Fibroblast of villous mesenchyme (primary cell): ENCODE data around the gene CACNA1C. TPM values are rescaled to one million over a fixed set of nuclear protein-coding genes. Genes with fewer than 3 reads are reported as not detected.

Source experiments
- DNase-seq: peaks from one replicate; pipeline ENCODE4 v3.0.0-alpha.2; 2010; ENCODE audit warnings: low read depth
- H3K4me3 ChIP-seq: 2 replicates; pipeline ENCODE4 v1.5.1; 2011; ENCODE audit warnings: low read depth, mild to moderate bottlenecking, low read length
- CTCF ChIP-seq: IDR thresholded peaks from 2 replicates; pipeline ENCODE4 v1.5.1; 2012; ENCODE audit warnings: low read depth, mild to moderate bottlenecking, low read length; ENCODE audit not compliant: insufficient read depth
- total RNA-seq: library from RNA; depleted of rRNA; stranded (reverse); fragments of >200 nt; gene quantifications from 2 replicates; pipeline ENCODE4 v1.2.3, GENCODE V29; 2012

Gene CACNA1C
- total RNA-seq, 1 donor: 11.7 TPM

DNA sequence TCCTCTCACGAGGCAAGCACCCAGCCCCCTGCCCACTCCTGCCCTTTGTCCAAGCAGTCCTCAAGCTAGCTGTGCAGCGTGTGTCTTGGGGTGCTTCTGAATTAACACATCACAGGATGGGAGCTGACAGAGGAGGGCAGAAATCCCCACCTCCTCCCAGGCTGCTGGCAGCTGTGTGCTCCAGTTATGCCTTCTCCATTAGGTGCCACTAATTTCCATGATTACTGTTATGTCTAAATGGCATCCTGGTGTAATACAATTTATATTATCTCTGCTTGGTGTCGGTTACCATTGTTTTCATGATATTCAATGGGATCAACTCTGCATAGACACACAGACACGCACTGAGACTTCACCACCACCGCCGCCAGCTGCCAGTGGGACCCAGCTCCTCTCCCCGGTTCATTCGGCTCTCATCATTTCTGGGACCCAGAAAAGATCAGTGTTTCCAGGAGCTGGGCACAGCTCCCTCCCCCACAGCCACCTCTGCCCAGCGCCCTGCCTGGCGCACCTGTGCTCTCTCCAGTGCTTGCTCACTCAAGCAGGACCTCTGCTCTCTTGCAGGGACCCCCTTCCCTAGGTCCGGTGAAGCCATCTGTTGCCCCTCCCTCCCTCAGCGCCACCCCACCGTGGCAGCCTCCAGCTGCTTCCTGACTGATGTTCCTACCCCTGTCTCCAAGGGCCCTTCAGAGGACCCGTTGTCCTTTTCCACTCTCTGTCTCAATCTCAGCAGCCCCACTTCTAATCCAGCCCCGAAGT is 574.5 kb downstream of the CACNA1C start:
- DNase-seq: no peak
- no peak overlapping the region for H3K4me3 ChIP-seq
- no peak for TF ChIP-seq CTCF

DNA sequence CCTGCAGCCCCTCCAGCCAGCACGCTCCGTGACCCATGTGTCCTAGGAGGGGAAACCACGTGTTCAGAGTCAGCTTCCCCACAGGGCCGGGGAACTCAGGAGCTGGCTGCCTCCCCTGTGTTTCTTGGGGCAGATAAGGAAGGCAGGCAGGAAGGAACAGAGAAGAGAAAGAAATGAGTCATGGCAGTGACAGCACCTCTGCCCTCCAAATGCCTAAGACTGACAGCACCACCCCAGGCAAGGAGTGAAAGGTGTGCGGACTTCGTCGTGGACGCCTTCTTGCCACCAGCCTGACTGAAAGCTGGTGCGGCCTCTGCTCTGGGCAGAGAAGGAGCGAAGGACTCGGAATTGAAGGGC is 575.0 kb downstream of the CACNA1C start:
- no peak overlapping the region for H3K4me3 ChIP-seq
- no peak for TF ChIP-seq CTCF
- DNase-seq: no peak

DNA sequence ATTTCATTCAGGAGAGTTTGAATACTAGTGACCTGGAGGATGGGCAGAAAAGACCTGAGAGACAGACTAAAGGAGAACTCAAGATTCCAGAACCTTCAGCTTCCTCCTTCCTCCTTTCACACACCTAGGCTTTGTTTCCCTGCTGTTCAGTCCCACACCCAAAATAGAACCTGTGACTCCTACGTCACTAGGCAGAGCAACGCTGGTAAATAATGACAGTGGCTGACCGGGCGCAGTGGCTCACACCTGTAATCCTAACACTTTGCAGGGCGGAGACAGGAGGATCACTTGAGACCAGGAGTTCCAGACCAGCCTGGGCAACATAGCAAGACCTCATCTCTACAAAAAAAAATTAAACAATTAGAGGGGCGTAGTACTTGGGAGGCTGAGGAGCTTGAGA is 575.6 kb downstream of the CACNA1C start:
- H3K4me3 ChIP-seq: no peak overlapping the region
- no peak for DNase-seq
- TF ChIP-seq CTCF: no peak

DNA sequence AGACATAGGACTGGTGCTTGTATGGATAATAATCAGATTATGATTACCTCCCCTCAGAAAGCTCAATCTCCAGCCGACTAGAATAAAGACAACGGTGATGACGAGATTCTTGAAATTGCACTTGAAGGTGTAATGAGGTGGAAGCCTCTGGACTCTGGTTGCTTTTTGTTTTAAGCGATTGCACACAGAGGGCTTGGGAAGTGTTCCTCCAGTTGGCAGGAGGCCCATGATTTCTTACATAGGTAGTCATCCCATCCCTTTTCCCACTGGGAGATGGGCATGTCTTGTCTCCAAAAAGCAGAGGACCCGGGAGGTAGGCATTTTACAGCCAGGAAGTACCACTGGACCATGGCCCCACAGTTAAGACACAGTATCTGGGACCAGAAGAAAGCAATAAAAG is 576.3 kb downstream of the CACNA1C start:
- TF ChIP-seq CTCF: no peak
- DNase-seq: no peak
- H3K4me3 ChIP-seq: no peak overlapping the region

DNA sequence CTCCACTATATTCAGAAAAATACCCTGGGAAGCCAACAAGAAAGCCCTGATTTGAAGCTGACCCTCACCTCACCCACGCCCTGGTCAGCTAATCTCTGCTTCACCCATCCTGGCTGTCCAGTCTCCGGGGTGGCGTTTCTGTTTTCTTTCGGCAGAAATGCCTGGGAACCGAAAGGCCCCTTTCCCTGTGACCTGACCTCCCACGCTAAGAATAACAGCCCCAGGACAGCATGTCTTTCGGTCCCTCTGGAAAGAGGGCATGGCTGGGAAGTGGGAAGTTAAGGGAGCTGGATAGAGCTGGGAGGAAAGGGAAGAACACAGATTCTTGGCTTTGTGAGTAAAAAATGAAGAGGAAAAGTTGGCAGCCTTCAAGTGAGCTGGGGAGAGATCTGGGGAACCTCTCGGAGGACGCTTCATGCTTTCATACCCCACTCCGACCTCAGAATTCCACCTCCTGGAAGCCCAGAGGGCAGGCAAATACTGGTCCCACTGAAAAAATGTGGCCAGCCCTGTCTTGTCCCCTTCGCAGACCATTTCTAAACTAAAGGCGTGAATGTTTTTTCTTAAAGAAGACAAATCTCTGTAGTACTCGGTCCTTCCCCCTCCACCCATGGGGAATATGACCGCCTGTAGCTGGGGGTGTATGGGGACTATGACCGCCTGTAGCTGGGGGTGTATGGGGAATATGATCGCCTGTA is 579.0 kb downstream of the CACNA1C start:
- H3K4me3 ChIP-seq: no peak overlapping the region
- DNase-seq: peak; percentile 29
- TF ChIP-seq CTCF: no peak

- no peak for DNase-seq
- H3K4me3 ChIP-seq: no peak overlapping the region
- TF ChIP-seq CTCF: no peak
Observed at GRCh38 chr12:2633176-2633824, 580.5 kb downstream of the CACNA1C start.
